OCI-LY1 (cell line): Measurements from ENCODE around the gene BBS2.

ENCODE experiments used
- H2AFZ ChIP-seq: fragments of 200-600 bp; sonication (generic), shearing (Covaris generic); 2 replicates; pipeline ENCODE4 v1.6.0; 2014; ENCODE audit warnings: antibody characterized with exemption, mild to moderate bottlenecking, low read length
- H3F3A ChIP-seq: fragments of 200-600 bp; sonication (generic), shearing (Covaris generic); 2 replicates; pipeline ENCODE4 v1.6.0; 2014; ENCODE audit warnings: mild to moderate bottlenecking, antibody characterized with exemption, low read length, moderate library complexity; ENCODE audit not compliant: insufficient read depth
- H3K27ac ChIP-seq: fragments of 200-600 bp; sonication (generic); 2 replicates; pipeline ENCODE4 v1.5.1; 2014; ENCODE audit warnings: low read length, mixed run types, mild to moderate bottlenecking, low read depth; ENCODE audit not compliant: poor library complexity, severe bottlenecking
- H3K27me3 ChIP-seq: fragments of 200-600 bp; sonication (generic); 2 replicates; pipeline ENCODE4 v1.6.0; 2014; ENCODE audit warnings: antibody characterized with exemption, mild to moderate bottlenecking, low read length, moderate library complexity; ENCODE audit not compliant: insufficient read depth
- H3K36me3 ChIP-seq: fragments of 200-600 bp; sonication (generic); 2 replicates; pipeline ENCODE4 v1.6.1; 2014; ENCODE audit warnings: mild to moderate bottlenecking, antibody characterized with exemption, low read length, moderate library complexity, mixed read lengths; ENCODE audit not compliant: insufficient read depth
- H3K4me1 ChIP-seq: fragments of 200-600 bp; sonication (generic); 2 replicates; pipeline ENCODE4 v1.5.1; 2014; ENCODE audit warnings: mild to moderate bottlenecking, low read length, moderate library complexity; ENCODE audit not compliant: insufficient read depth, severe bottlenecking
- H3K4me2 ChIP-seq: fragments of 200-600 bp; sonication (generic), shearing (Covaris generic); 2 replicates; pipeline ENCODE4 v1.6.1; 2014; ENCODE audit warnings: low read length
- H3K4me3 ChIP-seq: fragments of 200-600 bp; sonication (generic); 2 replicates; pipeline ENCODE4 v1.5.1; 2014; ENCODE audit warnings: low read length, low read depth, mild to moderate bottlenecking, mixed read lengths; ENCODE audit not compliant: poor library complexity, severe bottlenecking
- H3K79me2 ChIP-seq: fragments of 200-600 bp; shearing (Covaris generic); 2 replicates; pipeline ENCODE4 v1.6.1; 2016; ENCODE audit warnings: mixed run types, low read length, mixed read lengths; ENCODE audit not compliant: insufficient read depth
- H3K9ac ChIP-seq: fragments of 200-600 bp; sonication (generic), shearing (Covaris generic); 2 replicates; pipeline ENCODE4 v1.6.1; 2014; ENCODE audit warnings: mild to moderate bottlenecking, low read length, mixed read lengths
- H3K9me2 ChIP-seq: fragments of 200-600 bp; sonication (generic), shearing (Covaris generic); 2 replicates; pipeline ENCODE4 v1.6.1; 2014; ENCODE audit warnings: low read depth, mild to moderate bottlenecking, low read length, mixed read lengths
- H3K9me3 ChIP-seq: fragments of 200-600 bp; shearing (Covaris generic); 2 replicates; pipeline ENCODE4 v1.6.1; 2014; ENCODE audit warnings: low read length, mixed read lengths
- H4K20me1 ChIP-seq: fragments of 200-600 bp; sonication (generic), shearing (Covaris generic); 2 replicates; pipeline ENCODE4 v1.6.0; 2016; ENCODE audit warnings: mild to moderate bottlenecking, low read length; ENCODE audit not compliant: insufficient read depth
- CTCF ChIP-seq: fragments of 200-600 bp; sonication (generic), shearing (Covaris generic); IDR thresholded peaks from 2 replicates; pipeline ENCODE4 v1.5.1; 2017; ENCODE audit warnings: mild to moderate bottlenecking, antibody characterized with exemption, low read length, moderate library complexity, mixed read lengths
- EZH2 ChIP-seq: fragments of 200-600 bp; sonication (generic), shearing (Covaris generic); IDR thresholded peaks from 2 replicates; pipeline ENCODE4 v1.8.0; 2017; ENCODE audit warnings: borderline replicate concordance, mixed run types, mild to moderate bottlenecking, antibody characterized with exemption, low read length, moderate library complexity, mixed read lengths

Gene BBS2

GRCh38 chr16:56469748-56470147 lies 50.1 kb downstream of the BBS2 start:
- Histone ChIP-seq H3K9me3 (no peaks in the 10 kb centered on the region), H3K36me3 (peaks cover 94% of the 10 kb centered on the region), H3K9me2 (no peaks in the 10 kb centered on the region), H3K79me2 (no peaks in the 10 kb centered on the region), H3K4me3 (no peak overlapping the region), H3K4me1 (no peaks in the 10 kb centered on the region), H3K27me3 (no peaks in the 10 kb centered on the region), H3K9ac (no peak overlapping the region), H3K4me2 (no peak overlapping the region), H3F3A (no peaks in the 10 kb centered on the region), H3K27ac (no peak overlapping the region), H2AFZ (no peak overlapping the region), H4K20me1 (no peaks in the 10 kb centered on the region)
- TF ChIP-seq CTCF: no peak

GRCh38 chr16:56468800-56469199 lies 51.0 kb downstream of the BBS2 start:
- Histone ChIP-seq H3F3A (no peaks in the 10 kb centered on the region), H3K36me3 (peaks cover 95% of the 10 kb centered on the region), H2AFZ (no peak overlapping the region), H3K27ac (no peak overlapping the region), H3K9ac (no peak overlapping the region), H3K4me1 (no peaks in the 10 kb centered on the region), H3K9me3 (no peaks in the 10 kb centered on the region), H3K4me3 (no peak overlapping the region), H3K79me2 (no peaks in the 10 kb centered on the region), H3K9me2 (no peaks in the 10 kb centered on the region), H3K4me2 (no peak overlapping the region), H3K27me3 (no peaks in the 10 kb centered on the region), H4K20me1 (no peaks in the 10 kb centered on the region)
- TF ChIP-seq CTCF (no peak), EZH2 (no peak)

GRCh38 chr16:56466344-56466743 lies 53.5 kb downstream of the BBS2 start:
- no peak overlapping the region for H3K9ac ChIP-seq
- no peaks in the 10 kb centered on the region for H4K20me1 ChIP-seq

More at GRCh38 chr16:56466344-56466743, 53.5 kb downstream of the BBS2 start:
- peaks cover 91% of the 10 kb centered on the region for H3K36me3 ChIP-seq
- no peaks in the 10 kb centered on the region for H3K9me3 ChIP-seq
- H3F3A ChIP-seq: no peaks in the 10 kb centered on the region
- H3K4me1 ChIP-seq: no peaks in the 10 kb centered on the region
- H3K4me2 ChIP-seq: no peak overlapping the region
- TF ChIP-seq CTCF (no peak), EZH2 (no peak)
- H3K27me3 ChIP-seq: no peaks in the 10 kb centered on the region
- no peaks in the 10 kb centered on the region for H3K79me2 ChIP-seq
- H3K27ac ChIP-seq: no peak overlapping the region
- H2AFZ ChIP-seq: no peak overlapping the region
- no peaks in the 10 kb centered on the region for H3K9me2 ChIP-seq
- no peak overlapping the region for H3K4me3 ChIP-seq
